ENCODE measurements around the gene KRT27.
"Not testable (repeated sequence)": the region's sequence is repeated elsewhere in the genome, so short reads cannot be mapped to it uniquely, and the experiment has no call there.

The KRT27 gene

DNA sequence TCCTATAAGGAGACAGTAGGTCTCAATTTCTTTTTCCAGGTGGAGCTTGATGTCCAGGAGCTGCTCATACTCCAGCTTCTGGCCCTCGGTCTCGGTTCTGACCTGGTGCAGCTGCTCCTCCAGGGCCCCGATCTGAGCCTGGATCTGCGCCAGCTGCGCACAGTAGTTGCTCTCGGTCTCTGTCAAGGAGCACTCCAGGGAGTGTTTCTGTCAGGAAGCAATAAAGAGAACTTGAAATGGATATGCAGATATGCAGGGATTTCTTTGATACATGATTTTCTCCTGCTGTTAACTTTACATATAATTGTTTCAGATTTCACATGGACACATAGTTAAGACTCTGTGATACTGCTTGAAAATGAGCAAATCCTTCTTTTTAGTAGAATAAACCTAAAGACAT, 32.0 kb downstream of the KRT27 start:
- no peak for DNase-seq

DNA sequence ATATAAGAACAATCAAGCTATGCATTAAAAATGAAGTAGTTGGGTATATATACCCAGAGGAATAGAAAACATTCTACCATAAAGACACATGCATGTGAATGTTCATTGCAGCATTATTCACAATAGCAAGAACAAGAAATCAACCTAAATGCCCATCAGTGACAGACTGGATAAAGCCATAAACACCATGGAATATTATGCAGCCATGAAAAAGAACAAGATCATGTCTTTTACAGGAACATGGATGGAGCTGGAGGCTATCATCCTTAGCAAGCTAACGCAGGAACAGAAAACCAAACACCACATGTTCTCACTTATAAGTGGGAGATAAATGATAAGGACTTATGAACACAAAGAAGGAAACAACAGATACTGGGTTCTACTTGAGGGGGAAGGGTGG, 33.7 kb downstream of the KRT27 start:
- DNase-seq = not testable (repeated sequence)

GRCh38 chr17:40738553-40738952, 43.8 kb downstream of the KRT27 start:
- DNase-seq = no peak

DNA sequence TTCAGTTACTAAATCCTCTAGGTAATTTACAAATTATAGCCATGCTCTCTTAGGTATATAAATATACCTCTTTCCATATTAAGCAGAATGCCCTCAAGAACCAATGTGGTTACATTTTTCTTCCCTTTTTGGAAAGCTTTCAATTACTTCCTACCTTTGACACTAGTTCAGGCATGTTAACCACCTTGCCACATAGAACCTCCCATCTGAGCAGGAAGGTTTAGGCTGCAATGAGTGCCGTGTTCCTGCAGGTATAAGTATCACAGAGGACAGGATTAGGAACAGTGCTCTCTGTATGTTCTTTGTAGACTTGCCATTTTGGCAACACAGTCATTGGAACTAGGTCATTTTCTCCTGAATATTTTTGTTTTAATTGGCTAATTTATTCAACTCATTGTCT, 47.3 kb downstream of the KRT27 start:
- DNase-seq = no peak

DNA sequence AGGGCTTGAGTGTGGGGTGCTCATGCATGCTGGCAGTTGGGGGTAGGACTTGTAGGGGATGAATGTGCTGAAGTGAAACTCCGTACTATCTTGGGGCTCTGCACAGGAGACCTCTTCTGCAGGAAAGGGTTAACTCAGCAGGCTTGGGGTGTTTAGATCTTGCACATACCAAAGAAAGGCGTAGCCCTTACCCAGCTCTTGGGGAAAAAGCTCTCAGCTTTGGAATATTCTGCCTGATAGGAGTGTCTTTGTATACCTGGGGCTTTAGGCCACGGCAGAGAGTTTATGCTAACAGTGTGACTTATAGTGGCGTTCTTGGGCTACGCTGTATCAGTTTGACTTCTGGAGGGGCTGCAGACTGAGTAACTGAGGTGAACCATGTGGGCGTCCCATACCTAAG, 48.3 kb downstream of the KRT27 start:
- no peak for DNase-seq

- no peak for DNase-seq
Measured at GRCh38 chr17:40730970-40731369, 51.4 kb downstream of the KRT27 start.

GRCh38 chr17:40727447-40728231, 54.7 kb downstream of the KRT27 start:
- no peak for DNase-seq

- DNase-seq = peak; percentile 14
Measured at GRCh38 chr17:40726919-40727318, 55.4 kb downstream of the KRT27 start.

All from CD4-positive, alpha-beta T cell treated with Interleukin-21 for 1 hour (primary cell).